SH-SY5Y (cell line): ENCODE data around the gene SLC22A12.

Experiments
- GATA2 ChIP-seq: IDR thresholded peaks from 2 replicates; pipeline ENCODE4 v1.6.1; 2011; ENCODE audit warnings: mild to moderate bottlenecking, low read depth, low read length
- GATA3 ChIP-seq: IDR thresholded peaks from 2 replicates; pipeline ENCODE4 v1.6.1; 2011; ENCODE audit warnings: low read depth, mild to moderate bottlenecking, low read length, moderate library complexity

GRCh38 chr11:64543818-64544217 lies 47.2 kb upstream of the SLC22A12 start:
- TF ChIP-seq GATA3 (no peak), GATA2 (no peak)
